SK-N-MC (cell line): ENCODE measurements around the gene SCAPER.

Experiments
- EZH2 ChIP-seq: fragments of 200-600 bp; sonication (generic); IDR thresholded peaks from one replicate; pipeline ENCODE4 v1.6.1; 2017; ENCODE audit warnings: antibody characterized with exemption
- POLR2AphosphoS5 ChIP-seq: IDR thresholded peaks from 2 replicates; pipeline ENCODE4 v1.6.1; 2012; ENCODE audit warnings: mild to moderate bottlenecking, low read depth, low read length, borderline replicate concordance

- no peak for TF ChIP-seq EZH2
- TF ChIP-seq POLR2AphosphoS5: no peak
Measured at GRCh38 chr15:76802411-76802810, 102.7 kb downstream of the SCAPER start.
